ENCODE measurements around the gene CCDC92B.

Gene CCDC92B

DNA sequence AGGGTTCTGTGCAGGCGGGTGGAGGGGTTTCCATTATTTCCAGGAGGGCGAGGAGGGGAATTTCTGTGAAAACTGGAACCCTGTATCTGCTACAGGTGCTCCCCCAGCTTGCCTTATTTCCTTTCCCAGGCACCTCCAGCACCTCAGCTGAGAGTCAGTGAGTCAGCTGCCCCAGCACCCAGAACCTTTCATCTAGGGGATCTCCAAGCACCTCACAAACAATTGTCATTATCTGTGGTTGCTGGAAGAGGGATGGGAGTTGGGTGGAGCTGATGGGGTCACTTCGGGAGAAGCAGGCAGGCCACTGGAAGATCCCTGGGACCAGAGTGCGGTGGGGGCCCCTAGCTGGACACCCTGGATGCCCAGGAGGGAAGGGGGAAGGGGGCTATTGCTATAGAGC lies 27.8 kb downstream of the CCDC92B start:
- DNase-seq (ENCODE audit: low spot score), result no peak

DNA sequence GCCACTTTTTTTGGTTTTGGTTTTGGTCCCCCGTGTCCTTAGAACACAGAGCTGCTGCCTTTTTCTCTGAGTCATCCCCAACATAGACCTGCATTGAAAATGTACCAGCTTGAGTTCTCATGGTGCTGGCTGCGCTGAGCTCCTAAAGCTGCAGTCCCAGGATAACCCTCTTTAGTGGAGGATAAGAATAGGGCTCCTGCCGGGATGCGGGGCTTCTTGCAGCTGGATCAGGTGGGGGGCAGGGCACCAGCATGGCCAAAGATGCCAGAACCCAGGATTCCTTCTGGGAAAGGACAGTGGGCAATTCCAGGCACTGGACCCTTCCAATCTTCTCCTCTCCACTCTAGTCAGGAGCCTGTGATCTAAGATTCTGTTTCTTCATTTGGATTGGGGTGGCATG lies 29.6 kb downstream of the CCDC92B start:
- no peak for DNase-seq (ENCODE audit: low spot score)

DNA sequence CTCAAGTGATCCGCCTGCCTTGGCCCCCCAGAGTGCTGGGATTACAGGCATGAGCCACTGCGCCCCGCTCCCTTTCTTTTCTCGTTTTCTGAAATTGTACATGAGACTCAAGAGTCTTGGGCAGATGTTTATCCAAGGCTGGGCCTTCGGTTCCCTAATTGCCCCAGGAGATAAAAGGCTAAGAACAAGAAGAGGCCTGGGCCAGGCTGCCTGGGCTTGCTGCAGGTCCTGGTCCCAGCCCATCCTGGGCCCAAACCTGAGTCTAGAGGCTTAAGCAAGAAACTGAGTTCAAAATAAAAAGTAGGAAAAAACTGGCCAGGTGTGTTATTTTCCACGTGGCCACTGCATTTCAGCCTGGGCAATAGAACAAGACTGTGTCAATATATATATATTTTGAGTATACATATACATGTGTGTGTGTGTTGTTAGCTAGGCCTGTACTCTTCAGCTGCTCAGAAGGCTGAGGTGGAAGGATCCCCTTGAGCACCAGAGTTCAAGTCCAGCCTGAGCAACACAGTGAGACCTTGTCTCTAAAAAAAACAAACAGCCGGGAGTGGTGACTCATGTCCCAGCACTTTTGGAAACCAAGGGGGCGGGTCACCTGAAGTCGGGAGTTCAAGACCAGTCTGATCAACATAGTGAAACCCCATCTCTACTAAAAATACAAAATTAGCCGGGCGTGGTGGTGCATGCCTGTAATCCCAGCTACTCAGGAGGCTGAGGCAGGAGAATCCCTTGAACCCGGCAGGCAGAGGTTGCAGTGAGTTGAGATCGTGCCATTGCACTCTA lies 31.1 kb downstream of the CCDC92B start:
- no peak for DNase-seq (ENCODE audit: low spot score)

- DNase-seq (ENCODE audit: low spot score), result no peak
Observed at GRCh38 chr17:2716649-2717048, 32.8 kb downstream of the CCDC92B start.

DNA sequence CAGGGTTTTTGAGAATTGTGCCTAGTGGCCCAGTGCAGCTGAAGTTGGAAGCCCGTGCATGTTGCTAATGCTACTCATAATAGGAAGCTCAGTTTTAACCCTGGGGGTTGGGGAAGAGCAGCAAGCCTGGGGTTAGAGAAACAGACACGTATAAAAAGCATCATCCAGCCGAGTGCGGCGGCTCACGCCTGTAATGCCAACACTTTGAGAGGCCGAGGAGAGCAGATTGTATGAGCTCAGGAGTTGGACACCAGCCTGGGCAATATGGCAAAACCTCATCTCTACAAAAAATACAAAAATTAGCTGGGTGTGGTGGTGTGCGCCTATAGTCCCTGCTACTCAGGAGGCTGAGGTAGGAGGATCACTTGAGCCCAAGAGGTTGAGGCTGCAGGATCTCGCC lies 35.6 kb downstream of the CCDC92B start:
- DNase-seq (ENCODE audit: low spot score), result no peak

- no peak for DNase-seq (ENCODE audit: low spot score)
Observed at GRCh38 chr17:2712300-2713043, 37.0 kb downstream of the CCDC92B start.

DNA sequence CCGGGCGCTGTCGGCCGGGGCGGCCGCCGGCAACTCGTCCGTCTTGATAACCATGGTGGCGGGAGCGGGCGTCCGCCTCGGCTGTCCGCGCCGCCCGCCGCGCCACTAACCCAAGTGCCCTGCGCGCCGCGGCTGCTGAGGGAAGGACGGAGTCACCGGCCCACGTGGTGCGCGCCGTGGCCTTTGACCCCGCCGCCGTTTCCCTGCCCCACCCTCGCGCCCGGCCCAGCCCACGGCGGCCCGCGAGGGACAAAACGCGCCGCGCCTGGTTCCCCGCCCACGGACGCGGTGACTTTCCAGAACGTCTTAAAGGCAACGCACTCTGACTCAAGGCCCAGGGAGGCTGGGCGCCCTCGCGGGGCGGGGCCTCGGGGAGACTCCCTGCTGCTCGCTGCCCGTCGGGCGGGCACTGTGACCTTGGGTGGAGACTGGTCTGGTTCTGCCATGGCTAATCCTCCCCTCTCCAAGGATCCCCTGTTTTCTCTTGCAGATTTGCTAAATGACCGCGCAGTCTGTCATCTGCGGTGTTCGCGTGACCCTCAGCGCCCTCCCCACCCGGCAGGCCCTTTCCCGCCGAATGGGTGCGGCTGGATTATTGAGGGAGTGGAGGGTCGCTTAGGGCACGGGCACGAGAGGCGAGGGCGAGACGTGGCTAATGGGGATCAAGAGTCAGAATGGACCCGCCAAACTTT lies 37.7 kb downstream of the CCDC92B start, which contains the start of gene CLUH:
TSS of gene CLUH (minus strand) at position 157 of the 692 bp plus-strand sequence. CDS start at position 54, 103 bp downstream.
- peak; percentile 97 for DNase-seq (ENCODE audit: low spot score)

- DNase-seq (ENCODE audit: low spot score), result no peak
Observed at GRCh38 chr17:2710803-2711607, 38.4 kb downstream of the CCDC92B start.

DNA sequence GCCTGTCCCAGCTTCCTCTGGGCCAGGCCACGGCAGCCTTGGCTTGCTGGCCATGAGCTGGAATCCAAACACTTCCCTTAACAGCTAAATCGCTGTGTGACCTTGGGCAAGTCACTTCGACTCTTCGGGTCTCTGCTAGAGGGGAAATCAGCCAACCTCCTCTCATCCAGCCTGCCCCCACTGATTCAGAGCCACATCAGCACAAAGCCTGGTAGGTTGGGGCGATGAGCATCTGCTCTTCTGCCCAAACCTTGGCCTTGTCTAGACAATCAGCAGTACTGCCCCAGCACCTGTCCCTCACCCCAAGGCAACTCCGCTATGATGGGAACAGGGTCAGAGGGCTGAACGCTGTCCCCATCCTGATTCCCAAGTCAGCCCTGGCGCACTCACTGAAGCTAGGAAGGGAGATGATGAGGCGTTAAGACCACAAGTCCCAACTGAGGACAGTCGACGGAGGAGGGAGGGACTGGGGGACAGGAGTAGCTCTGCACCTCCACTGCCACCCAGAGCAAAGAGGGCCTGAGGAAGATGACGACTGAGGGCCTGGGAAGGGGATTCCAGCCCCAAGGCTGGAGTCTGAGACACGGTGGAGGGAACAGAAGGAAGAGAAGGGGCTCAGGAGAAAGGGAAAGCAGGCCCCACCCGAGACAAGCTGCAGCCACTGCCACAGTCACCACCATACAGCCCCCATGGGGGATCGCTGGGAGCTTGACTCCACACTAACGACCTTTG lies 39.2 kb downstream of the CCDC92B start:
- no peak for DNase-seq (ENCODE audit: low spot score)

GRCh38 chr17:2709183-2709661 lies 40.2 kb downstream of the CCDC92B start:
- no peak for DNase-seq (ENCODE audit: low spot score)

DNA sequence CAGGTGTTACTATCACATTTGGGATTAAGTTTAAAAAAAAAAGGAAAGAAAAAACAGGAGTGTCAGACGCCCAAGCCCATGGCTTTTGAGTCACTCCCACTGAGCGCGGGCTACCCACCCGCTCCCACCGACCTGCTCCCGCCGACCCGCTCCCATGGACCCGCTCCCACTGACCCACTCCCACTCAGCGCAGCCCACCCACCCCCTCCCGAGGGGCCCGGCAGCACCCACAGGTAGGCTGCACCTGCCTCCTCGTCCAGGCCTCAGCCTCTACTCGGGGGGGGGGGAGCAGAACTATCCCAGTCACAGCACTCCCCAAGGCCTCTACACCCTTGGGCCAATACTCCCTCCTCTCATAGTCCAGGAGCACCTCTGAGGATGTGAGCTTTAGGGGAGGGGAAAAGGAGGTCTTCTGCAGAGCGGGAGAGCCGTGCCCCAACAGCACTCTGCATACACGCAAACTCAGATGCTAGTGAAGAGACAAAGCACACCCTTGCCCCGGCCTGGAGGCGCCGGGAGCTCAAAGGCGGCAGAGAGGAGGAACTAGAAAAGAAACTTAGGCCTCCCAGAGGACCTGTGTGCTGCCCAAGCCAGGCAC lies 40.8 kb downstream of the CCDC92B start:
- DNase-seq (ENCODE audit: low spot score), result no peak

DNA sequence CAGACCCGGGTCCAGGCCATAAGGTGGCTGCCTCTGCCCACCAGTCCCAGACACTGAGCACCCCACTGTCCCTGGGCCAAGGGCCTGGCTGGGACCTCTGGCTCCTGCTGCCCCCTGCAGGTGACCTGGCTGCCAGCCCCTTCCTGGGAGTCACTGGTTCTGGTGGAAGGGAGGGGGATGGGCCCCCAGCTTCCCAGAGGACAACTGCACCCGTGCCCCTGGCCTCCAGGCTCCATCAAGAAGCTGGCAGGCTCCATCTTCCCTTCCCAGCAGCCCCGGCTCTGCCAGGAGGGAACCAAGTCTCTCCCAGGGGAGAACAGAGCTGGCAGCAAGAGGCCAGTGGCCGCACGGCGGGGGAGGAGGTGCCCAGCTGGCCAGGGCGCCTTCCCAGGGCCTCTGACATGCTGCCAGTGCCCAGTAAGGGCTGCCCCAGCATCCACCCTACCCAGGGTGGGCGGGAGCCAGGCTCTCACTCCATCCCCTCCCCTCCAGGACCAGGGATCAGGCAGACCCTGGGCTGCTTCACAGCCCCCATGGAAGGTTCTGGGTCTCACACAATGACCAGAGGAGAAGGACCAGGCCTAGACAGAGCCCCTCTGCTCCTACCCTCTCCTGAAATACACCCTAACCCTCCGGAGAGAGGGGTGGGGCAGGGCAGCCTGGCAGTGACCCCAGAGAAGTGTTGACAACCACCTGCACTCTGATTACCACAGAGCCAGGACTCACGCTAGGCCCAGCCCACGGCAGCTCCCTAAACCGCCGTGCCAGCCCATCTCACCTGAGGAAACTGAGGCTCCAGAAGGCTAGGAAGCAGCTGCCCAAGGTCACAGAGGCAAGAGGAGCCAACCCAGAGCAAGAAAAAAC lies 41.5 kb downstream of the CCDC92B start:
- no peak for DNase-seq (ENCODE audit: low spot score)

DNA sequence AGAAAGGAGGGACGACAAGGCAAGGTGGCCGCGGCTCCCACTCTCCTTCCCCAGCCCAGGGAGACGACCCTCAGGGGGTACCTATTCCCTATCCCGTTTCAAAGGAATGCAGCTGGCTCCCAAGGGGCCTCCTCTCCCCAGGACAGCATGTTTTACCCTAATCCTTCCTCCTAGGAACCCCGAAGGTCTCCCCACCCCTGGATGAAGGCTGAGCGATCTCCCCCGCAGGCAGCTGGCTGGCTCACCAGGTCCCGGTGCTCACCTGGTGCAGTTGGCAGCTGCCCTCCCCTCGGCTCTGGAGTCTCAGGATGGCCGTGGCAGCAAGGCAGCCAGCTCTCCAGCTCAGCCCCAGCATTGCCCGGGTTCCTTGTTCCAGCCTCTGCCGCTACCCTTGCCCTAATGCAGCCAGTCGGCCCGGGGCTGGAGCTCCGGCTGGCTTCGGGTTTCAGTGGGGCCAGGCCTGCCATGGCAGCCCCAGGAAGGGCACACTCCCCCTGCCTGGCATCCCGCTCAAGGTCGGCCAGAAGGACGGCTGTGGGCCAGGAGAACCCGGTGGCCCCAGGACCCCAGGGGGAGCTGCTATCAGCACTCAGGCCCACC lies 42.4 kb downstream of the CCDC92B start:
- DNase-seq (ENCODE audit: low spot score), result no peak

- DNase-seq (ENCODE audit: low spot score), result no peak
Observed at GRCh38 chr17:2705888-2706795, 43.3 kb downstream of the CCDC92B start.

DNA sequence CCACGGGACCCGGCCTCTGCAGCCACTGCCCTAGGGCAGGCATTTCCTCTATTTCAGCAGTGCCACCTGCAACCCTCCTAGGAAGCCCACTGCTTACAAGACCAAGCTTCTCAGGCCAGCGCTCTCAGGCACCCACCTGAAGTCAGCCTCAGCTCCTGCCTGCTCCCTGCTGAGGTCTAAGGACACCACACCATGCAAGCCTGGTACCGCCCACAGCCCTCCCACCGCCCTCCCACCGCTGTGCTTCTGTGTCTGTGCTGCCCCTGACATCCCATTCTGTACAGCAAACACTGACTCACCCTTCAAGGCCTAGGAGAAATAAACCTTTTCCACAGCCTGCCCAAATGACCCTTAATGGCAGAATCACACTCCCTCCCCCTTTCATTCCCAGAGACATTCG lies 44.2 kb downstream of the CCDC92B start:
- no peak for DNase-seq (ENCODE audit: low spot score)

DNA sequence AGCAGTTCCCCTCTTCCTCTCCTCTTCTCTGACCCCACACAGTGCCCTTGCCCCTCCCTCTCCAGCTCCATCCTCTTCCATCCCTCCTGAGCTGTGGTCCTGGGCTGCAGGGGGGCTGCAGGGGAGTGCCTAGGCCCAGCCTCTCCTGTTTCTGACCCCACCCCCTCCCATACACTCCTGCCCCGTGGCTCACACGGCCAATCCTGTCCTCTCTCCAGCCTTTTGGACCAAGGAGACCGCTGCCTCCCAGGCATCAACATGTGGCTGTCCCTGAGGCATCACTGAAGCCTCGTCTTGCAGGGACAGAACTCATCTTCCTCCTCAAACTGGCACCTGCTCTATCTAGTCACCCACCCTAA lies 44.6 kb downstream of the CCDC92B start:
- no peak for DNase-seq (ENCODE audit: low spot score)

- no peak for DNase-seq (ENCODE audit: low spot score)
Observed at GRCh38 chr17:2704031-2704889, 45.2 kb downstream of the CCDC92B start.
